ENCODE data around the gene LMF1. TPM values are rescaled to one million over a fixed set of nuclear protein-coding genes. Genes with fewer than 3 reads are reported as not detected.
A peak's percentile ranks its signal among the peaks of the same experiment; 100 is the strongest.

LMF1 gene
- total RNA-seq, 1 donor from 2014 or later: 14.3 TPM

GRCh38 chr16:1010251-1010650 is 39.5 kb upstream of the LMF1 start:
- Mint-ChIP-seq H3K36me3 (ENCODE audit: low read depth) (no peaks in the 10 kb centered on the region), H3K27ac (no peak overlapping the region), H3K27me3 (ENCODE audit: low read depth) (peaks cover 5% of the 10 kb centered on the region), H3K4me1 (ENCODE audit: low read depth) (peaks cover 10% of the 10 kb centered on the region), H3K9me3 (no peaks in the 10 kb centered on the region), H3K4me3 (ENCODE audit: low read depth) (no peak overlapping the region)
- no peak for DNase-seq (ENCODE audit: low spot score)
- intact Hi-C loops (cut with micrococcal nuclease): no loop called here

GRCh38 chr16:1009358-1010150 is 38.8 kb upstream of the LMF1 start:
- no peak for DNase-seq (ENCODE audit: low spot score)
- H3K4me1 Mint-ChIP-seq (ENCODE audit: low read depth): peaks cover 11% of the 10 kb centered on the region
- H3K9me3 Mint-ChIP-seq: no peaks in the 10 kb centered on the region
- H3K36me3 Mint-ChIP-seq (ENCODE audit: low read depth): no peaks in the 10 kb centered on the region
- intact Hi-C loops (cut with micrococcal nuclease): no loop called here
- no peak overlapping the region for H3K4me3 Mint-ChIP-seq (ENCODE audit: low read depth)
- H3K27me3 Mint-ChIP-seq (ENCODE audit: low read depth): peaks cover 5% of the 10 kb centered on the region
- no peak overlapping the region for H3K27ac Mint-ChIP-seq

GRCh38 chr16:1008085-1008484 is 37.3 kb upstream of the LMF1 start:
- no peaks in the 10 kb centered on the region for H3K9me3 Mint-ChIP-seq
- H3K4me1 Mint-ChIP-seq (ENCODE audit: low read depth): peaks cover 16% of the 10 kb centered on the region
- no peak for DNase-seq (ENCODE audit: low spot score)
- no peak overlapping the region for H3K4me3 Mint-ChIP-seq (ENCODE audit: low read depth)
- H3K36me3 Mint-ChIP-seq (ENCODE audit: low read depth): no peaks in the 10 kb centered on the region
- intact Hi-C loops (cut with micrococcal nuclease): no loop called here
- H3K27me3 Mint-ChIP-seq (ENCODE audit: low read depth): peaks cover 5% of the 10 kb centered on the region
- no peak overlapping the region for H3K27ac Mint-ChIP-seq

DNA sequence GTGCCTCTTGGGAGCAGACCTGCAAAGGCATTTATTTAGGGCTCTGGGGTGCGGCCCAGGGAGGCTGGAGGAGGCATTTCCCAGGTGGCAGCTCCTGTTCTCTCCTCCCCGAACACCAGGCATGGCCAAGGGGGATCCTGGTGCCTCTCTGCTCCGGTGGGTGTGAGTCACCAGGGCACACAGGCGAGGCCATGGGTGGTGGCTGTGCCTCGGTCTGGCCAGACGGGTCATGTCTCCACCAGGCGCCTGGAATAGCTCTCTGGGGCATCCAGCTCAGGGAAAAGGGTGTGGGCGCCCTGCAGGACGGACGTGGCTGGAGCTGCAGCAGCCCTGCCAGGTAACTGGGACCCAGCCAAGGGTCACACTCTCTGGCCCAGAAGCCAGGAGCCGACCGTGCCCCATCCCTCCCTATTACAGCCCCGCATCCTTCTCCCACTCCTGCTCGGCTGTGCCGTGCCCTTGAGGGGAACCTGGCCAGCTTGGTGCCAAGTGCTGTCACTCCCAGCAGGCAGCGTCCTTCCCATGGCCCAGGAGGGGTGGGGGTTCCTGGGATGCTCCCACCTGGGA is 36.6 kb upstream of the LMF1 start:
- no peak overlapping the region for H3K27ac Mint-ChIP-seq
- H3K9me3 Mint-ChIP-seq: no peaks in the 10 kb centered on the region
- H3K4me3 Mint-ChIP-seq (ENCODE audit: low read depth): no peak overlapping the region
- no peak for DNase-seq (ENCODE audit: low spot score)
- peaks cover 7% of the 10 kb centered on the region for H3K27me3 Mint-ChIP-seq (ENCODE audit: low read depth)
- H3K4me1 Mint-ChIP-seq (ENCODE audit: low read depth): peaks cover 21% of the 10 kb centered on the region
- intact Hi-C loops (cut with micrococcal nuclease): no loop called here
- no peaks in the 10 kb centered on the region for H3K36me3 Mint-ChIP-seq (ENCODE audit: low read depth)

DNA sequence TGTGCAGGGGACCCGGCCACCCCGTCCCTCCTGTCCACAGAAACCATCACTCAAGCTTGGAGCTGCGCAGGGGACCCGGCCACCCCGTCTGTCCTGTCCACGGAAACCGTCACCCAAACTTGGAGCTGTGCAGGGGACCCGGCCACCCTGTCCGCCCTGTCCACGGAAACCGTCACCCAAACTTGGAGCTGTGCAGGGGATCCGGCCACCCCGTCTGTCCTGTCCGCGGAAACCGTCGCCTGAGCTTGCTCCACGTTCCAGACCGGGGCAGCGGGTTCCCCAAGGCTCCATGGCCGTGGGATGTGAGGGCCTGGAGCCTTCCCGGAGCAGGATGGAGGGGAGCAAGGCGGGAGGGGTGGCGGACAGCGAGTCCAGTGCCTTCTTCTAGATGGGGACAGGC is 36.0 kb upstream of the LMF1 start:
- Mint-ChIP-seq H3K4me1 (ENCODE audit: low read depth) (peaks cover 21% of the 10 kb centered on the region), H3K27me3 (ENCODE audit: low read depth) (peaks cover 8% of the 10 kb centered on the region), H3K36me3 (ENCODE audit: low read depth) (no peaks in the 10 kb centered on the region), H3K27ac (no peak overlapping the region), H3K4me3 (ENCODE audit: low read depth) (no peak overlapping the region), H3K9me3 (no peaks in the 10 kb centered on the region)
- intact Hi-C loops (cut with micrococcal nuclease): no loop called here
- DNase-seq (ENCODE audit: low spot score): no peak

DNA sequence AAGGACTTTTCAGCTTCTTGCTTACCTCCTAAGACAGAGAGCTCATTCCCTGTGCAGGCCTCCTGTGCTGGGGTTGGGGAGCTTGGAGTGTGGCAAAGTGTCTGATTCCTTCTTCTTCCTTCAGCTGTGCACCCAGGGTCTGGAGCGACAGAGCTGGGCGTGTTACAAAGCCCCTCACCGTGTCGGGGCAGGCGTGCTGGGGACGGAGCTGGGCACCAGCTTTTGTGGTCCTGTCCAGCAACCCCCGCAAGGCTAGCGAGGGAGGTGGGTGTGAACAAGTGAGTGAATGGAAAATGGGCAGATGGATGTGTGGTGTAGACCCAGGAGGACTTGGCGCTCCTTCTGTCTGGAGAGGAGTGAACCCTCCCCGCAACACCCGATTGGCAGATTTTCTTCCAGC is 34.5 kb upstream of the LMF1 start:
- Mint-ChIP-seq H3K27me3 (ENCODE audit: low read depth) (peaks cover 11% of the 10 kb centered on the region), H3K9me3 (no peaks in the 10 kb centered on the region), H3K4me3 (ENCODE audit: low read depth) (no peak overlapping the region), H3K4me1 (ENCODE audit: low read depth) (peaks cover 21% of the 10 kb centered on the region), H3K36me3 (ENCODE audit: low read depth) (no peaks in the 10 kb centered on the region), H3K27ac (no peak overlapping the region)
- no peak for DNase-seq (ENCODE audit: low spot score)
- intact Hi-C loops (cut with micrococcal nuclease): no loop called here

GRCh38 chr16:1003391-1004347 is 32.9 kb upstream of the LMF1 start:
- Mint-ChIP-seq H3K27me3 (ENCODE audit: low read depth) (peaks cover 13% of the 10 kb centered on the region), H3K36me3 (ENCODE audit: low read depth) (no peaks in the 10 kb centered on the region), H3K27ac (peak overlapping the region; percentile 30), H3K9me3 (no peaks in the 10 kb centered on the region), H3K4me3 (ENCODE audit: low read depth) (peak overlapping the region; percentile 33), H3K4me1 (ENCODE audit: low read depth) (peaks cover 21% of the 10 kb centered on the region)
- peak; percentile 47 for DNase-seq (ENCODE audit: low spot score)
- intact Hi-C loops (cut with micrococcal nuclease): loop anchor here (5.0 kb wide), 1 partner anchor 36 kb away; no protein-coding TSS in a partner anchor

DNA sequence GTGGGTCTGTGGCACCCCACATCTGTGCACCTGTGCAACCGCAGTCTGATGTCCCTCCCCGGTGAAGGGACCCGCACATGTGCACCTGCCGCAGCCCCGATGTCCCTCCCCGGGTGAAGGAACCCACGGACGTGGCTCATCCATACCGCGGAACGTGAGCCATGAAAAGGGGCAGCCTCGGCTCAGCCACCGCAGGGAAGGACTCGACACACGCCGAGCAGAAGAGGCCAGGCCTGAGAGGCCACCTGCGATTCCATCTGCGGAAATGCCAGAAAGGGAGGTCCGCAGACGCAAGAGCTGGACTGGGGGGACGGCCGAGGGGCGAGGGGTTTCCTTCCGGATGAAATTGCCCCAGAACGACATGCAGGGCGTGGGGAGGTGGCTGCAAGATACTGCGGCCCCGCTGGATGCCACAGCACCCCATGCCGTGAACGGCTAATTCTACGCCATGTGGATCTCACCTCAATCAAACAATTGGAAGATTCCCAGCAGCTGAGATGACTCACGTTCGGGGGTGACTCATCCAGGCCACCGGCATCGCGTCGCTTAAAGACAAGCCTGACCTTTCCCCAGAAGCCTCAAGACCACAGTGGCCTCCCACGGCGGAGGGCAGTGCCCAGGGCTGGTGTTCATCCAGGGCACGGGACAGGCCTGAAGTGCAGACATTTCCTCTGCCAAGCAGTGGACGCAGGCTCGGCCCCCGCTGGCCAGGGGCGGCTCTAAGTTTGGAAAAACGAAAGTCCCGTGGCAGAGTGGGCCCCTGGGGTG is 31.8 kb upstream of the LMF1 start:
- Mint-ChIP-seq H3K27me3 (ENCODE audit: low read depth) (peaks cover 16% of the 10 kb centered on the region), H3K9me3 (no peaks in the 10 kb centered on the region), H3K4me1 (ENCODE audit: low read depth) (peaks cover 24% of the 10 kb centered on the region), H3K4me3 (ENCODE audit: low read depth) (peak overlapping the region; percentile 30), H3K27ac (peak overlapping the region; percentile 66), H3K36me3 (ENCODE audit: low read depth) (no peaks in the 10 kb centered on the region)
- intact Hi-C loops (cut with micrococcal nuclease): loop anchor here (5.0 kb wide), 1 partner anchor 35 kb away; no protein-coding TSS in a partner anchor
- no peak for DNase-seq (ENCODE audit: low spot score)

- intact Hi-C loops (cut with micrococcal nuclease): loop anchor here (5.0 kb wide), 1 partner anchor 34 kb away; no protein-coding TSS in a partner anchor
- no peak overlapping the region for H3K27ac Mint-ChIP-seq
- H3K36me3 Mint-ChIP-seq (ENCODE audit: low read depth): no peaks in the 10 kb centered on the region
- DNase-seq (ENCODE audit: low spot score): no peak
- peaks cover 26% of the 10 kb centered on the region for H3K4me1 Mint-ChIP-seq (ENCODE audit: low read depth)
- no peaks in the 10 kb centered on the region for H3K9me3 Mint-ChIP-seq
- H3K27me3 Mint-ChIP-seq (ENCODE audit: low read depth): peaks cover 24% of the 10 kb centered on the region
- no peak overlapping the region for H3K4me3 Mint-ChIP-seq (ENCODE audit: low read depth)
These were observed 30.3 kb upstream of the LMF1 start for GRCh38 chr16:1001096-1001495.

DNA sequence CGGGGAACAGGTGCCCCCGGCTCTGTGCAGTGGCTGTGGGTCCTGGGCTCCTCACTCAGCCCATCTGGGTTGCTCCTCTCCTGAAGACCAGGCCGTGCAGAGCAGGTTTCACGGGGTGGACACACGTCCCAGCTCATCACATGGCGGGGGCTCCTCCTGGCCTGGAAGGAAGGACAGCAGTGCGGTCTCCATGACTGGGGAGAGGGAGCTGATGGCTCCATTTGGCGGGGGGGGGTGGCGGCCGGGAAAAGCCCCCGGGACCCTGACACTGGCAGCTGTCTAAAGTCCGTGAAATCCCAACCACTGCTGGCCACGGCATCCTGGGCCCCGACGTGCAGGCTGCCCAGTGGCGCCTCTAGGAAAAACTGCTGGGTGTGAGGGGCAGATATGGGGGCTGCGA is 29.8 kb upstream of the LMF1 start:
- no peak for DNase-seq (ENCODE audit: low spot score)
- no peak overlapping the region for H3K27ac Mint-ChIP-seq
- intact Hi-C loops (cut with micrococcal nuclease): loop anchor here (5.0 kb wide), 1 partner anchor 33 kb away; no protein-coding TSS in a partner anchor
- H3K9me3 Mint-ChIP-seq: no peaks in the 10 kb centered on the region
- H3K27me3 Mint-ChIP-seq (ENCODE audit: low read depth): peaks cover 29% of the 10 kb centered on the region
- no peaks in the 10 kb centered on the region for H3K36me3 Mint-ChIP-seq (ENCODE audit: low read depth)
- peaks cover 21% of the 10 kb centered on the region for H3K4me1 Mint-ChIP-seq (ENCODE audit: low read depth)
- H3K4me3 Mint-ChIP-seq (ENCODE audit: low read depth): no peak overlapping the region

DNA sequence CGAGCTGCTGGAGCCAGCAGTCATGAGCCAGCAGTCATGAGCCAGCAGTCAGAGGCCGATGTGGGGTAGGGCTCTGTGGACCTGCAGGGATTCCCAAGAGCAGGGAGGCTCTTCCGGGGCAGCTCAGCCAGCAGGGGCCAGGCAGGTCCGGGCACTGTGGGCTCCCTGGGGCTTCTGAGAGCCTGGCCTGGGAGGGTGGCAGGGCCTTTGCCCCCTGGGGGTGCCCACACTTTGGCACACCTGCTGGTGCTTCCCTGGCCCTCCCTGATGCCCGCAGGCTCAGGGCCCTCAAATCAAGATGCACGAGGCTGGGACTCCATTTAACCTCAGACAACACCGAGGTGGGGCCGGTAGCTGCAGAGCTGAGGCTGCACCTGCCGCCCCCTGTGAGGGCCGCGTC is 28.9 kb upstream of the LMF1 start:
- DNase-seq (ENCODE audit: low spot score): no peak
- Mint-ChIP-seq H3K4me1 (ENCODE audit: low read depth) (peaks cover 17% of the 10 kb centered on the region), H3K4me3 (ENCODE audit: low read depth) (no peak overlapping the region), H3K27ac (no peak overlapping the region), H3K36me3 (ENCODE audit: low read depth) (no peaks in the 10 kb centered on the region), H3K9me3 (no peaks in the 10 kb centered on the region), H3K27me3 (ENCODE audit: low read depth) (peaks cover 35% of the 10 kb centered on the region)
- intact Hi-C loops (cut with micrococcal nuclease): loop anchor here (5.0 kb wide), 1 partner anchor 32 kb away; no protein-coding TSS in a partner anchor

GRCh38 chr16:998615-999014 is 27.8 kb upstream of the LMF1 start:
- no peaks in the 10 kb centered on the region for H3K9me3 Mint-ChIP-seq
- H3K4me3 Mint-ChIP-seq (ENCODE audit: low read depth): no peak overlapping the region
- peaks cover 35% of the 10 kb centered on the region for H3K27me3 Mint-ChIP-seq (ENCODE audit: low read depth)
- H3K27ac Mint-ChIP-seq: no peak overlapping the region
- no peaks in the 10 kb centered on the region for H3K36me3 Mint-ChIP-seq (ENCODE audit: low read depth)
- intact Hi-C loops (cut with micrococcal nuclease): no loop called here
- H3K4me1 Mint-ChIP-seq (ENCODE audit: low read depth): peaks cover 11% of the 10 kb centered on the region
- no peak for DNase-seq (ENCODE audit: low spot score)
